Measurements from ENCODE around the gene CDK5R2. TPM values are rescaled to one million over a fixed set of nuclear protein-coding genes. Genes with fewer than 3 reads are reported as not detected.

Gene CDK5R2
- total RNA-seq, 8 experiments from 2014 or later, result 0.13 to 4.6 (median 1.5) TPM

- peaks cover 5 to 10% of the 10 kb centered on the region in 2 donors for H3K4me1 ChIP-seq (replicated peaks in 1 of 2)
- no peak for ATAC-seq (replicated peaks in 6 of 8)
- no peak overlapping the region for H3K27ac ChIP-seq
- in situ Hi-C loops (cut with MboI; ENCODE audit: low pct_unique_long_range_greater_than_20kb in 2 of 9, low sequenced_read_pairs in 9 of 9, unreplicated experiment in 9 of 9), result loop anchor here in 1 of 9 experiments (25.0 kb wide), 1 partner anchor 134 kb away; no protein-coding TSS in a partner anchor
- WGBS, 10 experiments, result 0 to 100% (median 30%) methylated on average over 1 to 7 of the region's 20 CpGs; no CpG with 5 or more reads in 3 of the 10 experiments
- H3K4me3 ChIP-seq, result no peak overlapping the region
Measured at GRCh38 chr2:219003267-219003634, 43.8 kb downstream of the CDK5R2 start.

GRCh38 chr2:219003979-219004378 is 44.5 kb downstream of the CDK5R2 start:
- in situ Hi-C loops (cut with MboI; ENCODE audit: low pct_unique_long_range_greater_than_20kb in 2 of 9, low sequenced_read_pairs in 9 of 9, unreplicated experiment in 9 of 9), result loop anchor here in 1 of 9 experiments (25.0 kb wide), 1 partner anchor 133 kb away; no protein-coding TSS in a partner anchor
- no peak for ATAC-seq (replicated peaks in 6 of 8)
- Histone ChIP-seq H3K4me1 (replicated peaks in 1 of 2) (peaks cover 5 to 10% of the 10 kb centered on the region in 2 donors), H3K27ac (no peak overlapping the region), H3K4me3 (no peak overlapping the region)
- 55 to 93% (median 67%) methylated on average over 1 to 3 of the region's 3 CpGs; no CpG with 5 or more reads in 2 of the 10 experiments for WGBS, 10 experiments

- in situ Hi-C loops (cut with MboI; ENCODE audit: low pct_unique_long_range_greater_than_20kb in 2 of 9, low sequenced_read_pairs in 9 of 9, unreplicated experiment in 9 of 9), result loop anchor here in 1 of 9 experiments (25.0 kb wide), 1 partner anchor 128 kb away; no protein-coding TSS in a partner anchor
- no peak overlapping the region for H3K4me3 ChIP-seq
- WGBS, 10 experiments, result 0% methylated on average over 1 of the region's 2 CpGs; no CpG with 5 or more reads in 9 of the 10 experiments
- H3K27ac ChIP-seq, result no peak overlapping the region
- ATAC-seq (replicated peaks in 6 of 8), result no peak
- H3K4me1 ChIP-seq (replicated peaks in 1 of 2), result no peaks in the 10 kb centered on the region
Measured at GRCh38 chr2:219009294-219009693, 49.8 kb downstream of the CDK5R2 start.

GRCh38 chr2:219010162-219010756 is 50.8 kb downstream of the CDK5R2 start:
- in situ Hi-C loops (cut with MboI; ENCODE audit: low pct_unique_long_range_greater_than_20kb in 2 of 9, low sequenced_read_pairs in 9 of 9, unreplicated experiment in 9 of 9), result loop anchor here in 1 of 9 experiments (25.0 kb wide), 1 partner anchor 127 kb away; no protein-coding TSS in a partner anchor
- 0 to 50% (median 20%) methylated on average over 1 to 2 of the region's 6 CpGs; no CpG with 5 or more reads in 6 of the 10 experiments for WGBS, 10 experiments
- peak in 2 of 8 experiments; percentile 32 to 85 for ATAC-seq (replicated peaks in 6 of 8)
- Histone ChIP-seq H3K4me1 (replicated peaks in 1 of 2) (no peaks in the 10 kb centered on the region), H3K4me3 (no peak overlapping the region), H3K27ac (no peak overlapping the region)

GRCh38 chr2:219010873-219011272 is 51.4 kb downstream of the CDK5R2 start:
- Histone ChIP-seq H3K27ac (no peak overlapping the region), H3K4me1 (replicated peaks in 1 of 2) (no peaks in the 10 kb centered on the region), H3K4me3 (no peak overlapping the region)
- in situ Hi-C loops (cut with MboI; ENCODE audit: low pct_unique_long_range_greater_than_20kb in 2 of 9, low sequenced_read_pairs in 9 of 9, unreplicated experiment in 9 of 9), result loop anchor here in 1 of 9 experiments (25.0 kb wide), 1 partner anchor 126 kb away; no protein-coding TSS in a partner anchor
- ATAC-seq (replicated peaks in 6 of 8), result no peak
- 26 to 92% (median 58%) methylated on average over 2 to 4 of the region's 5 CpGs; no CpG with 5 or more reads in 1 of the 10 experiments for WGBS, 10 experiments

Other genes starting within 250 kb of the CDK5R2 start
- 10 to 100 TPM; 11.1 to 78.3 (median 23.4) TPM for gene TTLL4, start 248.8 kb upstream of the CDK5R2 start, total RNA-seq
- gene CYP27A1, start 177.5 kb upstream of the CDK5R2 start, total RNA-seq, result 100 to 1,000 TPM in 1 of 8 experiments, 10 to 100 TPM in 3, 1 to 10 TPM in 4; 1.0 to 104 (median 7.4) TPM
- 1 to 10 TPM in 2 of 8 experiments, under 1 TPM in 3, not detected in 3; 0.07 to 5.1 (median 0.56) TPM for gene PRKAG3, start 127.9 kb upstream of the CDK5R2 start, total RNA-seq
- gene WNT6, start 99.9 kb upstream of the CDK5R2 start, total RNA-seq, result under 1 TPM in 3 of 8 experiments, not detected in 5; 0.14 to 0.93 (median 0.24) TPM
- under 1 TPM in 3 of 8 experiments, not detected in 5; 0.11 to 0.81 (median 0.14) TPM for gene WNT10A, start 78.8 kb upstream of the CDK5R2 start, total RNA-seq
- 1 to 10 TPM in 1 of 8 experiments, under 1 TPM in 3, not detected in 4; 0.08 to 4.6 (median 0.65) TPM for gene FEV, start 25.5 kb downstream of the CDK5R2 start, total RNA-seq
- 10 to 100 TPM in 1 of 8 experiments, under 1 TPM in 2, not detected in 5; 0.81 to 11.2 (median 0.87) TPM for gene CRYBA2, start 33.8 kb downstream of the CDK5R2 start, total RNA-seq
- gene CFAP65, start 81.8 kb downstream of the CDK5R2 start, total RNA-seq, result 1 to 10 TPM in 3 of 8 experiments, under 1 TPM in 5; 0.46 to 6.3 (median 0.66) TPM
- under 1 TPM in 5 of 8 experiments, not detected in 3; 0.08 to 0.57 (median 0.46) TPM for gene IHH, start 101.3 kb downstream of the CDK5R2 start, total RNA-seq
- gene NHEJ1, start 201.1 kb downstream of the CDK5R2 start, total RNA-seq, result 10 to 100 TPM in 6 of 8 experiments, 1 to 10 TPM in 2; 7.3 to 55.7 (median 15.5) TPM
- 1 to 10 TPM in 3 of 8 experiments, under 1 TPM in 5; 0.13 to 3.4 (median 0.54) TPM for gene SLC23A3, start 210.4 kb downstream of the CDK5R2 start, total RNA-seq
- gene CNPPD1, start 217.3 kb downstream of the CDK5R2 start, total RNA-seq, result 10 to 100 TPM; 18.2 to 44.9 (median 37.5) TPM
- 100 to 1,000 TPM in 1 of 8 experiments, 10 to 100 TPM in 7; 41.0 to 102 (median 69.0) TPM for gene RETREG2, start 218.6 kb downstream of the CDK5R2 start, total RNA-seq
- 10 to 100 TPM; 19.7 to 35.8 (median 25.7) TPM for gene ZFAND2B, start 247.1 kb downstream of the CDK5R2 start, total RNA-seq

Data from motor neuron (in vitro differentiated cells).